Gastrocnemius medialis (tissue), 4 donors: ENCODE results near the gene ANKRD29. TPM values are rescaled to one million over a fixed set of nuclear protein-coding genes. Genes with fewer than 3 reads are reported as not detected.
"Not testable (repeated sequence)": the region's sequence is repeated elsewhere in the genome, so short reads cannot be mapped to it uniquely, and the experiment has no call there.

ENCODE experiments used
- ATAC-seq, 2 donors: fragments of 150-250 bp; one replicate each; pipeline ENCODE4 v1.9.1; 2016
- DNase-seq, 2 donors: peaks; one replicate each; pipeline ENCODE4 v3.0.0-alpha.2; 2019
- H3K27ac ChIP-seq, 4 donors: fragments of 200-600 bp; sonication (generic); 1 replicate in 1 of 4; 2 replicates in 3 of 4; pipeline ENCODE4 v1.5.1; 2016 to 2018; ENCODE audit warnings: mild to moderate bottlenecking in 2 of 4, moderate library complexity in 1 of 4
- H3K27me3 ChIP-seq, 3 donors: fragments of 200-600 bp; sonication (generic) in 2 of 3; 1 replicate in 1 of 3; 2 replicates in 2 of 3; pipeline versions ENCODE4 v1.5.1 to v1.6.0; 2016 to 2019; ENCODE audit warnings: mild to moderate bottlenecking in 1 of 3, moderate library complexity in 1 of 3
- H3K36me3 ChIP-seq, 2 donors: fragments of 200-600 bp; sonication (generic) in 1 of 2; one replicate each; pipeline ENCODE4 v1.5.1; 2017 to 2018
- H3K4me1 ChIP-seq, 2 donors: fragments of 200-600 bp; sonication (generic) in 1 of 2; one replicate each; pipeline ENCODE4 v1.5.1; 2016 to 2017; ENCODE audit warnings: mild to moderate bottlenecking in 2 of 2
- H3K4me3 ChIP-seq, 4 donors: fragments of 200-600 bp; sonication (generic) in 3 of 4; 1 replicate in 1 of 4; 2 replicates in 3 of 4; pipeline ENCODE4 v1.5.1; 2016 to 2019; ENCODE audit warnings: mild to moderate bottlenecking in 2 of 4
- H3K9me3 ChIP-seq, 3 donors: fragments of 200-600 bp; sonication (generic) in 2 of 3; 1 replicate in 1 of 3; 2 replicates in 2 of 3; pipeline ENCODE4 v1.5.1; 2016 to 2019
- POLR2A ChIP-seq, 2 donors: fragments of 450-650 bp; IDR thresholded peaks; one replicate each; pipeline ENCODE4 v1.6.1; 2017; ENCODE audit warnings: antibody characterized with exemption in 2 of 2, mild to moderate bottlenecking in 2 of 2, moderate library complexity in 2 of 2
- in situ Hi-C, 4 donors: fragments of 200-750 bp; cut with MboI; loops; one replicate each; pipeline versions ENCODE4 v1.15.0 to v1.8.0; 2017; ENCODE audit warnings: low sequenced_read_pairs in 4 of 4
- intact Hi-C: fragments of 100-400 bp; cut with DNase I; formaldehyde crosslinking; loops from one replicate; pipeline ENCODE4 v1.15.1; 2023; ENCODE audit warnings: low total_unique reads
- total RNA-seq, 4 donors: library from RNA; depleted of rRNA; stranded (reverse); fragments of >200 nt; gene quantifications; one replicate each; pipeline versions ENCODE4 v1.1.0 to v1.2.3, GENCODE V29; 2016
- TF ChIP-seq, protein P1 (sequence below), 5 experiments: fragments of 450-650 bp in 3 of 5; fragments of 200-600 bp in 2 of 5; sonication (generic) in 2 of 5; IDR thresholded peaks in 4 of 5; conservative IDR thresholded peaks in 1 of 5; 1 replicate in 4 of 5; 2 replicates in 1 of 5; pipeline ENCODE4 v1.5.1; 2016 to 2019; ENCODE audit warnings: antibody characterized with exemption in 5 of 5, mild to moderate bottlenecking in 3 of 5, moderate library complexity in 3 of 5

The ANKRD29 gene
- total RNA-seq, 4 donors from 2014 or later, result 0.93 to 2.8 (median 1.6) TPM

- in situ Hi-C loops, result no loop called here
- H3K4me1 ChIP-seq, result peaks cover under 1 to 8% of the 10 kb centered on the region in 2 donors
- H3K27ac ChIP-seq, result no peak overlapping the region
- H3K4me3 ChIP-seq, result no peak overlapping the region
- intact Hi-C loops, result no loop called here
- DNase-seq (no peak), ATAC-seq (no peak)
- H3K36me3 ChIP-seq, result peaks cover 0 to 63% of the 10 kb centered on the region in 2 donors
- TF ChIP-seq, protein P1, sequence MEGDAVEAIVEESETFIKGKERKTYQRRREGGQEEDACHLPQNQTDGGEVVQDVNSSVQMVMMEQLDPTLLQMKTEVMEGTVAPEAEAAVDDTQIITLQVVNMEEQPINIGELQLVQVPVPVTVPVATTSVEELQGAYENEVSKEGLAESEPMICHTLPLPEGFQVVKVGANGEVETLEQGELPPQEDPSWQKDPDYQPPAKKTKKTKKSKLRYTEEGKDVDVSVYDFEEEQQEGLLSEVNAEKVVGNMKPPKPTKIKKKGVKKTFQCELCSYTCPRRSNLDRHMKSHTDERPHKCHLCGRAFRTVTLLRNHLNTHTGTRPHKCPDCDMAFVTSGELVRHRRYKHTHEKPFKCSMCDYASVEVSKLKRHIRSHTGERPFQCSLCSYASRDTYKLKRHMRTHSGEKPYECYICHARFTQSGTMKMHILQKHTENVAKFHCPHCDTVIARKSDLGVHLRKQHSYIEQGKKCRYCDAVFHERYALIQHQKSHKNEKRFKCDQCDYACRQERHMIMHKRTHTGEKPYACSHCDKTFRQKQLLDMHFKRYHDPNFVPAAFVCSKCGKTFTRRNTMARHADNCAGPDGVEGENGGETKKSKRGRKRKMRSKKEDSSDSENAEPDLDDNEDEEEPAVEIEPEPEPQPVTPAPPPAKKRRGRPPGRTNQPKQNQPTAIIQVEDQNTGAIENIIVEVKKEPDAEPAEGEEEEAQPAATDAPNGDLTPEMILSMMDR (IDR thresholded peaks at IDR 0.05 in 4 of 5, conservative IDR thresholded peaks at IDR 0.05 in 1 of 5), result no peak
- no peak for TF ChIP-seq POLR2A (IDR thresholded peaks at IDR 0.05)
- H3K9me3 ChIP-seq, result no peaks in the 10 kb centered on the region
- no peaks in the 10 kb centered on the region for H3K27me3 ChIP-seq
Observed at GRCh38 chr18:23567671-23568070, 95.0 kb downstream of the ANKRD29 start.

DNA sequence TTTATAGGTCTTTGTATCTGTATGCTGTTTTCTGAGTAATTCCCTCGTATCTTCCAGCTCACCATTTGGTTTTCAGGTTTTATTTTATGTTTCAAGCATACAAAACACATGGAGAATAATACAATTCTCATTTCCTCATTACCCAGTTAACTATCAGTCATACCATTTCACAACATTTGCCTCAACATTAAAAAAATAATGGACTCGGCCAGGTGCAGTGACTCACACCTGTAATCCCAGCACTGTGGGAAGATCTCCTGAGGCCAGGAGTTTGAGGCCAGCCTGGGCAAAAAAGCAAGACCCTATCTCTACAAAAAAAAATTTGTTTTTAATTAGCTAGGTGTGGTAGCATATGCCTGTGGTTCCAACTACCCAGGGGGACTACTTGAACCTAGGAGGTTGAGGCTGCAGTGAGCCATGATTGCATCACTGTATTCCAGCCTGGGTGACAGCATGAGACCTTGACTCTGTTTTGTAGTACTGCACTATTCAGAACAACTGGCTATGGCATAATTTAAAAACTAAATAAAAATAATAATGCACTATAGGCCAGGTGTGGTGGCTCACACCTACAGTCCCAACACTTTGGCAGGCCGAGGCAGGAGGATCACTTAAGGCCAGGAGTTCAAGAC lies 96.7 kb downstream of the ANKRD29 start:
- Histone ChIP-seq H3K27me3 (no peaks in the 10 kb centered on the region), H3K36me3 (peaks cover 0 to 70% of the 10 kb centered on the region in 2 donors), H3K27ac (no peak overlapping the region), H3K4me1 (no peaks in the 10 kb centered on the region), H3K4me3 (no peak overlapping the region), H3K9me3 (no peaks in the 10 kb centered on the region)
- ATAC-seq (no peak), DNase-seq (no peak)
- in situ Hi-C loops, result no loop called here
- TF ChIP-seq, protein P1 (IDR thresholded peaks at IDR 0.05 in 4 of 5, conservative IDR thresholded peaks at IDR 0.05 in 1 of 5), result no peak
- no peak for TF ChIP-seq POLR2A (IDR thresholded peaks at IDR 0.05)
- intact Hi-C loops, result no loop called here

GRCh38 chr18:23563377-23564043 lies 99.2 kb downstream of the ANKRD29 start:
- H3K9me3 ChIP-seq, result no peaks in the 10 kb centered on the region
- DNase-seq (no peak), ATAC-seq (no peak)
- no peak overlapping the region for H3K4me3 ChIP-seq
- TF ChIP-seq, protein P1 (IDR thresholded peaks at IDR 0.05 in 4 of 5, conservative IDR thresholded peaks at IDR 0.05 in 1 of 5), result no peak
- TF ChIP-seq POLR2A (IDR thresholded peaks at IDR 0.05), result no peak
- no peak overlapping the region for H3K27ac ChIP-seq
- in situ Hi-C loops, result no loop called here
- peaks cover 2 to 74% of the 10 kb centered on the region in 2 donors for H3K36me3 ChIP-seq
- no peaks in the 10 kb centered on the region for H3K4me1 ChIP-seq
- intact Hi-C loops, result no loop called here
- no peaks in the 10 kb centered on the region for H3K27me3 ChIP-seq

DNA sequence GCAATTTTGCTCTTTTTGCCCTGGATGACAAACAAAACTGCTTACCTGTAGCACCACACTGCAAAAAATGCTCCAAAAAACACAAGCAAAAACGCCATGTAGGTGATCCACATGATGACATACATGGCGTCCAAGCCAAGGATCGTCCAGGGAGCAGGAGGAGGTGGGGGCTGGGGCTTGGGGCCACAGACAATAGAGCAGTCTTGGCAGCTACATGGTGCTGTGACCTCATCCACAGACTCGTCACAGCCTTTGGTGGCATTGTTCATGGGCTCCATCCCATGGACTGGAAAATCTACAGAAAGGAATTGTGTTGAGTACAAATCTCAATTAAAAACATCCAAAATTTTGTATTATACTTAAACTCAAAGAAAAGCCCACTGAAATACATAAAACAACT lies 102.5 kb downstream of the ANKRD29 start:
- no peaks in the 10 kb centered on the region for H3K9me3 ChIP-seq
- H3K4me3 ChIP-seq, result no peak overlapping the region
- H3K36me3 ChIP-seq, result peaks cover 2 to 77% of the 10 kb centered on the region in 2 donors
- TF ChIP-seq POLR2A (IDR thresholded peaks at IDR 0.05), result no peak
- TF ChIP-seq, protein P1 (IDR thresholded peaks at IDR 0.05 in 4 of 5, conservative IDR thresholded peaks at IDR 0.05 in 1 of 5), result no peak
- intact Hi-C loops (no loop called here), in situ Hi-C loops (no loop called here)
- no peaks in the 10 kb centered on the region for H3K4me1 ChIP-seq
- no peak for DNase-seq
- ATAC-seq, result no peak
- no peaks in the 10 kb centered on the region for H3K27me3 ChIP-seq
- no peak overlapping the region for H3K27ac ChIP-seq

DNA sequence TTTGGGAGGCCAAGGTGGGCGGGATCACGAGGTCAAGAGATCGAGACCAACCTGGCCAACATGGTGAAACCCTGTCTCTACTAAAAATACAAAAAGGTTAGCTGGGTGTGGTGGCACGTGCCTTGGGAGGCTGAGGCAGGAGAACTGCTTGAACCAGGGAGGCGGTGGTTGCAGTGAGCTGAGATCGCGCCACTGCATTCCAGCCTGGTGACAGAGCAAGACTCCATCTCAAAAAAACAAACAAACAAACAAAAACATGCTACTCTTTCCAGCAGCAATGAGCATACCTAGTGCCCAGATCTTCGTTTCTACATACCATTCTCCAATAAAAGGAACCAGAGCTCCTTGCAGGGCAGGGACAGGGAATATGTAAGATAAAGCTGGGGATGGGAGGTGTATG lies 105.2 kb downstream of the ANKRD29 start:
- peaks cover 2 to 87% of the 10 kb centered on the region in 2 donors for H3K36me3 ChIP-seq
- H3K4me1 ChIP-seq, H3K4me3 ChIP-seq, H3K27me3 ChIP-seq, H3K27ac ChIP-seq, ATAC-seq, H3K9me3 ChIP-seq, in situ Hi-C loops, DNase-seq, intact Hi-C loops: not testable (repeated sequence)
